ENCODE data around the gene BST1.

Gene BST1

DNA sequence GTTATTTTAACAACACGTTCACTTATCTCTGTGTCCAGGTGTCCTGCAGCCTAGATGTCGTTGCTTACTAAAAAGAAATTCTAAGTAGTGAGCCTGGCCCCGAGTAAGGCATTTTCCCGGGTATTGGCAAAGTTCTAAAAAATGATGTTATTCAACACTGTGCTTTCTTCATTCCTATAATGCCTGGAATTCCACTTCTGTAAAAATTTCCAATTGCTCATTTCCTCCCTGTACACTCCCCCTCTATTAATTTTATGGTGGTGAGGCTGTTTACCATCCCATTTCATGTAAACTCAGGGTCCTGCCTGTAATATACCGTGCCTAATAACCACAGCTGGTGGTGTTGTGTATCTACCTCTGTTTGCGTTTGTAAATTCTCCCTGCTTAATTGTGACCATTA is 14.2 kb downstream of the BST1 start:
- Histone ChIP-seq H3K27ac (peak overlapping the region; percentile 23 to 53), H3K9me3 (no peaks in the 10 kb centered on the region), H3K27me3 (no peaks in the 10 kb centered on the region), H3K36me3 (no peaks in the 10 kb centered on the region), H3K4me3 (no peak overlapping the region), H3K4me1 (peaks cover 0 to 38% (median 12%) of the 10 kb centered on the region in 4 donors)
- no peak for DNase-seq
- TF ChIP-seq CTCF (IDR thresholded peaks at IDR 0.05): no peak
- intact Hi-C loops (cut with DNase I; ENCODE audit: low total_unique reads): no loop called here

- Histone ChIP-seq H3K9me3 (no peaks in the 10 kb centered on the region), H3K4me1 (peaks cover 0 to 38% (median 12%) of the 10 kb centered on the region in 4 donors), H3K27me3 (no peaks in the 10 kb centered on the region), H3K36me3 (no peaks in the 10 kb centered on the region), H3K4me3 (no peak overlapping the region), H3K27ac (peak overlapping the region; percentile 23 to 53)
- DNase-seq: no peak
- intact Hi-C loops (cut with DNase I; ENCODE audit: low total_unique reads): no loop called here
- no peak for TF ChIP-seq CTCF (IDR thresholded peaks at IDR 0.05)
These were observed 15.0 kb downstream of the BST1 start for GRCh38 chr4:15717657-15718416.

DNA sequence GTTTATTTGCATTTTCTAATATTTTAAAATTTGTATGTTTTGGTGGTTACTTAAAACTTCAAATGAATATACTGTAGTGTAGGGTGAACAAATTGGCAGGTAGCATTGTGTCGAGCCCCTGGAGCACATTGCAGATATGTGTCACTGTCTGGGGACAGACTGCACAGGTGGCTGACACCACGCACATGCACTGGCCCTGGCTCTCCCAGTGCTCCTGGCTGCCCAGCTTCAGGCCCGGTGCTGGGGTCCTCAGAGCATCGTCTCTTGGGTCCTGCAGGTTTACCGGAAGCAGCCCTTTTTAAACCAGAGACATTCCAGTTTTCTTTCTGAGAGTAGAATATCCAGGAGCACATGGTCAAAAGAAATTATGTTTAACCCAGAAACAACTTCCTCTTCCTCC is 15.6 kb downstream of the BST1 start:
- intact Hi-C loops (cut with DNase I; ENCODE audit: low total_unique reads): no loop called here
- Histone ChIP-seq H3K27me3 (no peaks in the 10 kb centered on the region), H3K36me3 (no peaks in the 10 kb centered on the region), H3K4me1 (peaks cover 0 to 38% (median 12%) of the 10 kb centered on the region in 4 donors), H3K4me3 (no peak overlapping the region), H3K9me3 (no peaks in the 10 kb centered on the region), H3K27ac (no peak overlapping the region)
- no peak for DNase-seq
- TF ChIP-seq CTCF (IDR thresholded peaks at IDR 0.05): no peak

GRCh38 chr4:15718959-15719358 is 16.1 kb downstream of the BST1 start:
- TF ChIP-seq CTCF (IDR thresholded peaks at IDR 0.05): no peak
- no peaks in the 10 kb centered on the region for H3K36me3 ChIP-seq
- intact Hi-C loops (cut with DNase I; ENCODE audit: low total_unique reads): no loop called here
- no peaks in the 10 kb centered on the region for H3K9me3 ChIP-seq
- no peaks in the 10 kb centered on the region for H3K27me3 ChIP-seq
- H3K4me3 ChIP-seq: no peak overlapping the region
- H3K27ac ChIP-seq: no peak overlapping the region
- H3K4me1 ChIP-seq: peaks cover 0 to 37% (median 12%) of the 10 kb centered on the region in 4 donors
- no peak for DNase-seq

DNA sequence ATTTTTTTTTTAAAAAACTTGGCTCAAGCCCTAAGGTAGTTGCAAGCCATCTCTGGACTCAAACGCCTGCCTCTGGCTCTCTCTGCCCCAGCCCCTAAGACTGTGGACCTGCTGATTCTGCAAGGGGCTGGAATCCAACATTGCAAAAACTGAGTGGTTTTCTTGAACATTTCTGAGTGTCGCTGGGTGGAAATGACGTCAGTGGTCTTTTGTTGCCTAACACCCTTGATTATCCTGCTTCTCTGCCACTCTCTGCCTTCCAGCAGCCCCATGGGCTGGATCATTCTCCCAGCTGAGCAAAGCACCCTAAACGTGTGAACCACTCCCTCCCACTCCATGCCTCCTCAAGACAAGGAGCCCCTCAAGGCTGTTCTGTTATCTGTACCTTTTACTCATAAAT is 16.6 kb downstream of the BST1 start:
- Histone ChIP-seq H3K27me3 (no peaks in the 10 kb centered on the region), H3K4me1 (peaks cover 0 to 32% (median 10%) of the 10 kb centered on the region in 4 donors), H3K9me3 (no peaks in the 10 kb centered on the region), H3K4me3 (no peak overlapping the region), H3K27ac (no peak overlapping the region), H3K36me3 (no peaks in the 10 kb centered on the region)
- intact Hi-C loops (cut with DNase I; ENCODE audit: low total_unique reads): no loop called here
- no peak for DNase-seq
- TF ChIP-seq CTCF (IDR thresholded peaks at IDR 0.05): no peak
